HCT116 (cell line): ENCODE results near the gene ZNF446. TPM values are rescaled to one million over a fixed set of nuclear protein-coding genes. Genes with fewer than 3 reads are reported as not detected.

Experiments used
- ATAC-seq: fragments of 200-7000 bp; cut with Tn5 transposase; 2 replicates; pipeline ENCODE4 v1.9.1; 2020; ENCODE audit warnings: mild to moderate bottlenecking, moderate library complexity
- BruUV-seq: library from RNA; stranded (reverse); fragments of 400-500 nt; replicated peaks from 2 replicates; lab custom pipeline; 2021; lab: Mats Ljungman, UMichigan
- CTCF ChIA-PET: fragments of 300-600 bp; sonication (Branson Sonifier 250); formaldehyde crosslinking; loops from one replicate; lab custom pipeline; 2021; ENCODE audit warnings: antibody characterized with exemption; lab: Charles Lee
- POLR2A ChIA-PET: fragments of 300-600, 350-600 bp; sonication (Branson Sonifier 250); formaldehyde crosslinking; loops from one replicate; lab custom pipeline; 2021; ENCODE audit warnings: antibody characterized with exemption; lab: Charles Lee
- RAD21 ChIA-PET, 2 experiments: fragments of 300-600 bp; sonication (Branson Sonifier 250); formaldehyde crosslinking; loops; one replicate each; lab custom pipeline; 2023; ENCODE audit warnings: low total read pairs in 2 of 2; ENCODE audit not compliant: uncharacterized antibody in 2 of 2, unreplicated experiment in 2 of 2, low non-redundant PET in 1 of 2; lab: Charles Lee
- DNase-seq: peaks from one replicate; pipeline ENCODE4 v3.0.0-alpha.2; 2010; ENCODE audit warnings: low read depth, low spot score
- H2AFZ ChIP-seq: fragments of 200-600 bp; shearing (Covaris generic), sonication (generic); 2 replicates; pipeline ENCODE4 v1.6.1; 2017; ENCODE audit warnings: low read depth, mixed run types, mixed read lengths, antibody characterized with exemption, low read length; ENCODE audit not compliant: poor library complexity, severe bottlenecking
- H3K27ac ChIP-seq: 2 replicates; pipeline ENCODE4 v1.5.1; 2012; ENCODE audit warnings: low read depth, low read length
- H3K27me3 ChIP-seq: fragments of 200-600 bp; sonication (generic); 2 replicates; pipeline ENCODE4 v1.6.1; 2016; ENCODE audit warnings: mixed run types, low read length, mixed read lengths; ENCODE audit not compliant: insufficient read depth
- H3K36me3 ChIP-seq, 2 experiments: fragments of 200-500 bp in 1 of 2; fragments of 200-600 bp in 1 of 2; sonication (Bioruptor generic) in 1 of 2; sonication (generic) in 1 of 2; 2 replicates each; pipeline versions ENCODE4 v1.5.1 to v1.6.1; 2014 to 2016; ENCODE audit warnings: low read length in 2 of 2, inconsistent platforms in 1 of 2, mixed read lengths in 1 of 2, mixed run types in 1 of 2; ENCODE audit not compliant: insufficient read depth in 2 of 2, control insufficient read depth in 1 of 2
- H3K4me1 ChIP-seq, 2 experiments: fragments of 200-600 bp in 1 of 2; sonication (generic) in 1 of 2; 2 replicates each; pipeline versions ENCODE4 v1.5.1 to v1.6.1; 2012 to 2017; ENCODE audit warnings: low read length in 2 of 2, inconsistent platforms in 1 of 2, mild to moderate bottlenecking in 1 of 2, mixed read lengths in 1 of 2, mixed run types in 1 of 2, moderate library complexity in 1 of 2; ENCODE audit not compliant: insufficient read depth in 2 of 2, control insufficient read depth in 1 of 2
- H3K4me2 ChIP-seq: fragments of 200-600 bp; sonication (generic); 2 replicates; pipeline ENCODE4 v1.6.1; 2017; ENCODE audit warnings: mixed run types, low read length, mixed read lengths
- H3K4me3 ChIP-seq, 2 experiments: fragments of 200-600 bp in 1 of 2; sonication (generic) in 1 of 2; replicated peaks in 1 of 2; 2 replicates each; pipeline ENCODE4 v1.5.1; 2011 to 2016; ENCODE audit warnings: low read length in 2 of 2, control low read depth in 1 of 2, low read depth in 1 of 2, mild to moderate bottlenecking in 1 of 2, mixed read lengths in 1 of 2, mixed run types in 1 of 2
- H3K79me2 ChIP-seq: fragments of 200-600 bp; sonication (generic); 2 replicates; pipeline ENCODE4 v1.6.1; 2017; ENCODE audit warnings: mild to moderate bottlenecking, mixed run types, low read length, moderate library complexity, mixed read lengths; ENCODE audit not compliant: insufficient read depth
- H3K9ac ChIP-seq: fragments of 200-600 bp; sonication (generic); 2 replicates; pipeline ENCODE4 v1.6.1; 2016; ENCODE audit warnings: low read length, mixed read lengths
- H3K9me2 ChIP-seq: fragments of 200-600 bp; sonication (generic), shearing (Covaris generic); 2 replicates; pipeline ENCODE4 v1.6.1; 2017; ENCODE audit warnings: mixed run types, mild to moderate bottlenecking, moderate library complexity; ENCODE audit not compliant: insufficient read depth
- H3K9me3 ChIP-seq, 2 experiments: fragments of 200-500 bp in 1 of 2; fragments of 200-600 bp in 1 of 2; sonication (Bioruptor generic) in 1 of 2; sonication (generic) in 1 of 2; 2 replicates each; pipeline ENCODE4 v1.6.1; 2014 to 2017; ENCODE audit warnings: low read length in 2 of 2, mixed read lengths in 2 of 2, inconsistent platforms in 1 of 2, low read depth in 1 of 2, mild to moderate bottlenecking in 1 of 2, mixed run types in 1 of 2, moderate library complexity in 1 of 2; ENCODE audit not compliant: control insufficient read depth in 1 of 2, insufficient read depth in 1 of 2
- H4K20me1 ChIP-seq: fragments of 200-600 bp; sonication (generic), shearing (Covaris generic); 2 replicates; pipeline ENCODE4 v1.6.1; 2017; ENCODE audit warnings: mixed run types, mild to moderate bottlenecking, moderate library complexity; ENCODE audit not compliant: insufficient read depth
- CEBPB ChIP-seq: IDR thresholded peaks from 2 replicates; pipeline ENCODE4 v1.6.1; 2012; ENCODE audit warnings: low read depth
- CTCF ChIP-seq, 3 experiments: fragments of 200-600 bp in 1 of 3; sonication (generic) in 1 of 3; IDR thresholded peaks in 2 of 3; conservative IDR thresholded peaks in 1 of 3; 2 replicates each; pipeline ENCODE4 v1.5.1; 2012 to 2017; ENCODE audit warnings: low read depth in 2 of 3, low read length in 2 of 3, antibody characterized with exemption in 1 of 3, borderline replicate concordance in 1 of 3, control low read depth in 1 of 3, mild to moderate bottlenecking in 1 of 3, mixed read lengths in 1 of 3, mixed run types in 1 of 3, moderate library complexity in 1 of 3; ENCODE audit not compliant: insufficient read depth in 1 of 3
- EGR1 ChIP-seq: IDR thresholded peaks from 2 replicates; pipeline ENCODE4 v1.6.1; 2012; ENCODE audit warnings: low read depth
- ELF1 ChIP-seq: IDR thresholded peaks from 2 replicates; pipeline ENCODE4 v1.6.1; 2012; ENCODE audit warnings: low read depth, borderline replicate concordance
- EZH2phosphoT487 ChIP-seq: fragments of 200-600 bp; IDR thresholded peaks from 2 replicates; pipeline ENCODE4 v1.6.1; 2018; ENCODE audit warnings: antibody characterized with exemption, borderline replicate concordance
- FOSL1 ChIP-seq: IDR thresholded peaks from 2 replicates; pipeline ENCODE4 v1.6.1; 2012; ENCODE audit warnings: low read depth
- JUND ChIP-seq: IDR thresholded peaks from 2 replicates; pipeline ENCODE4 v1.6.1; 2012
- POLR2A ChIP-seq: IDR thresholded peaks from 2 replicates; pipeline ENCODE4 v1.7.0; 2011; ENCODE audit warnings: borderline replicate concordance; ENCODE audit not compliant: insufficient read depth, insufficient read length; ENCODE audit errors: extremely low read depth
- SRF ChIP-seq: IDR thresholded peaks from 2 replicates; pipeline ENCODE4 v1.6.1; 2012; ENCODE audit warnings: low read depth
- ZFX ChIP-seq: fragments of 450-650 bp; IDR thresholded peaks from 2 replicates; pipeline ENCODE4 v1.6.1; 2017
- ZNF274 ChIP-seq: fragments of 200-500 bp; sonication (Bioruptor generic); IDR thresholded peaks from 2 replicates; pipeline ENCODE4 v1.6.1; 2014; ENCODE audit warnings: mild to moderate bottlenecking, low read depth, low read length, inconsistent platforms
- intact Hi-C: fragments of 100-400 bp; cut with micrococcal nuclease; formaldehyde crosslinking; loops from 2 replicates; pipeline ENCODE4 v1.10.0; 2022
- total RNA-seq: library from RNA; stranded (reverse); gene quantifications from one replicate; pipeline ENCODE4 v1.2.1, GENCODE V29; 2021; ENCODE audit not compliant: unreplicated experiment
- TF ChIP-seq, protein P1 (sequence below): IDR thresholded peaks from 2 replicates; pipeline ENCODE4 v1.6.1; 2012; ENCODE audit warnings: low read depth
- TF ChIP-seq, protein P2 (sequence below): IDR thresholded peaks from 2 replicates; pipeline ENCODE4 v1.6.1; 2012

ZNF446 gene
- total RNA-seq, 1 experiment from 2014 or later, result 6.5 TPM

DNA sequence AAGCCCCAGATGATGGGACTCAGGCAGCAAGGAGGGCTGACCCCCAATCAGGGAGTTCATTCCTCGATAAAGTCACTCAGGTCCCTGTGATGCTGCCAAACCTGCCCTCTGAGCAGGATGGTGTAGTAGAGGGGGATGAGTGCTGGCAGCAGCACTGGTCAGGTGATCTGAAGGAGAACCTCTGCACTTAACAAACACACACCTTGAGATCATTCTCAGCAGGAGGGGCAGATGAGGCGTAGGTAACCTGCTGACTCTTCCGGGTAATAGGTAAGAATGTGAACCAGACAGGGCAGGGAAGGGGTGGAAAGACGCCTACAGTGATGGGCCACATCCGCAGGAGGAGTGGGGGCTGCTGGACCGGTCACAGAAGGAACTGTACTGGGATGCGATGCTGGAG lies 3.2 kb downstream of the ZNF446 start:
- Histone ChIP-seq H3K4me1 (peaks cover 13 to 25% of the 10 kb centered on the region in 2 experiments), H3K9me3 (no peaks in the 10 kb centered on the region), H2AFZ (no peak overlapping the region), H3K27me3 (no peaks in the 10 kb centered on the region), H3K36me3 (no peaks in the 10 kb centered on the region), H3K79me2 (no peaks in the 10 kb centered on the region), H3K4me3 (no peak overlapping the region), H3K9ac (no peak overlapping the region), H3K4me2 (no peak overlapping the region), H4K20me1 (no peaks in the 10 kb centered on the region), H3K27ac (no peak overlapping the region)
- POLR2A ChIA-PET, result no interaction called here
- no TSS peak for BruUV-seq
- ATAC-seq, result no peak
- CTCF ChIA-PET, result no interaction called here
- RAD21 ChIA-PET, result no interaction called here
- intact Hi-C loops, result no loop called here
- DNase-seq, result no peak
- TF ChIP-seq POLR2A, result no peak
- TF ChIP-seq JUND, result no peak
- no peak for TF ChIP-seq FOSL1
- TF ChIP-seq, protein P1, sequence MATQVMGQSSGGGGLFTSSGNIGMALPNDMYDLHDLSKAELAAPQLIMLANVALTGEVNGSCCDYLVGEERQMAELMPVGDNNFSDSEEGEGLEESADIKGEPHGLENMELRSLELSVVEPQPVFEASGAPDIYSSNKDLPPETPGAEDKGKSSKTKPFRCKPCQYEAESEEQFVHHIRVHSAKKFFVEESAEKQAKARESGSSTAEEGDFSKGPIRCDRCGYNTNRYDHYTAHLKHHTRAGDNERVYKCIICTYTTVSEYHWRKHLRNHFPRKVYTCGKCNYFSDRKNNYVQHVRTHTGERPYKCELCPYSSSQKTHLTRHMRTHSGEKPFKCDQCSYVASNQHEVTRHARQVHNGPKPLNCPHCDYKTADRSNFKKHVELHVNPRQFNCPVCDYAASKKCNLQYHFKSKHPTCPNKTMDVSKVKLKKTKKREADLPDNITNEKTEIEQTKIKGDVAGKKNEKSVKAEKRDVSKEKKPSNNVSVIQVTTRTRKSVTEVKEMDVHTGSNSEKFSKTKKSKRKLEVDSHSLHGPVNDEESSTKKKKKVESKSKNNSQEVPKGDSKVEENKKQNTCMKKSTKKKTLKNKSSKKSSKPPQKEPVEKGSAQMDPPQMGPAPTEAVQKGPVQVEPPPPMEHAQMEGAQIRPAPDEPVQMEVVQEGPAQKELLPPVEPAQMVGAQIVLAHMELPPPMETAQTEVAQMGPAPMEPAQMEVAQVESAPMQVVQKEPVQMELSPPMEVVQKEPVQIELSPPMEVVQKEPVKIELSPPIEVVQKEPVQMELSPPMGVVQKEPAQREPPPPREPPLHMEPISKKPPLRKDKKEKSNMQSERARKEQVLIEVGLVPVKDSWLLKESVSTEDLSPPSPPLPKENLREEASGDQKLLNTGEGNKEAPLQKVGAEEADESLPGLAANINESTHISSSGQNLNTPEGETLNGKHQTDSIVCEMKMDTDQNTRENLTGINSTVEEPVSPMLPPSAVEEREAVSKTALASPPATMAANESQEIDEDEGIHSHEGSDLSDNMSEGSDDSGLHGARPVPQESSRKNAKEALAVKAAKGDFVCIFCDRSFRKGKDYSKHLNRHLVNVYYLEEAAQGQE, result no peak
- TF ChIP-seq CEBPB, result no peak
- TF ChIP-seq EGR1, result no peak
- no peak for TF ChIP-seq ZFX
- TF ChIP-seq SRF, result no peak
- no peak for TF ChIP-seq EZH2phosphoT487
- TF ChIP-seq, protein P2, sequence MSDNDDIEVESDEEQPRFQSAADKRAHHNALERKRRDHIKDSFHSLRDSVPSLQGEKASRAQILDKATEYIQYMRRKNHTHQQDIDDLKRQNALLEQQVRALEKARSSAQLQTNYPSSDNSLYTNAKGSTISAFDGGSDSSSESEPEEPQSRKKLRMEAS, result no peak
- TF ChIP-seq CTCF (IDR thresholded peaks at IDR 0.05 in 2 of 3, conservative IDR thresholded peaks at IDR 0.05 in 1 of 3; ENCODE audit: borderline replicate concordance in 1 of 3, insufficient read depth in 1 of 3, low read depth in 2 of 3, low read length in 2 of 3), result no peak
- TF ChIP-seq ZNF274, result no peak
- no peak for TF ChIP-seq ELF1
- TF ChIP-seq, all 23 proteins: peak for 0
- no peaks in the 10 kb centered on the region for H3K9me2 ChIP-seq
